NB4 (cell line): ENCODE data around the gene FMNL3.

Experiments used
- CTCF ChIP-seq: IDR thresholded peaks from one replicate; pipeline ENCODE4 v1.5.1; 2012; ENCODE audit warnings: low read depth, low read length
- MAX ChIP-seq: IDR thresholded peaks from 2 replicates; pipeline ENCODE4 v1.6.1; 2011; ENCODE audit warnings: low read depth, low read length
- MYC ChIP-seq: IDR thresholded peaks from 2 replicates; pipeline ENCODE4 v1.6.1; 2011; ENCODE audit warnings: low read depth, low read length
- POLR2A ChIP-seq: IDR thresholded peaks from 2 replicates; pipeline ENCODE4 v1.6.1; 2011; ENCODE audit warnings: mild to moderate bottlenecking; ENCODE audit not compliant: insufficient read length; ENCODE audit errors: extremely low read depth

GRCh38 chr12:49655595-49656236, 51.5 kb downstream of the FMNL3 start:
- TF ChIP-seq CTCF (no peak), POLR2A (no peak), MAX (no peak), MYC (no peak)
